ENCODE results near the gene FDX1. TPM values are rescaled to one million over a fixed set of nuclear protein-coding genes. Genes with fewer than 3 reads are reported as not detected.
A peak's percentile ranks its signal among the peaks of the same experiment; 100 is the strongest.

The FDX1 gene
- total RNA-seq, 1 experiment from 2014 or later = 19.7 TPM

DNA sequence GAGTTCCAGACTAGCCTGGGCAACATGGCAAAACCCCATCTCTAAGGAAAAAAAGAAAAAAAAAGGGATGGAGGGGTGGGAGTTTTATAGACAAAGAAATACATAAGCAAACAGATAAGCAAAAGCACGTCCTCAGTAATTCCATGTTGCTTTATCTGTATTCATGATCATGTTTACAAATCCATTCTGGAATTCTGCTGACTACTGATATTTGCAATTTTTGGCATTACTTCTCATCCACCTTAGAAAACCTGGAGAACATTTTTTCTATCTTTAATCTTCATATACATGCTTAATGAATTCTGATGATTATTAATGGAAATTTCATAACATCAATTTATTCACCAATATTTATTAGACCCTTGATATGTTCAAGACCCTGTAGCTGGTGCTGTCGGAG, 1.7 kb upstream of the FDX1 start:
- no peak for DNase-seq
- Histone ChIP-seq H3K36me3 (no peaks in the 10 kb centered on the region), H3K4me3 (no peak overlapping the region), H3K9me3 (no peaks in the 10 kb centered on the region), H3K27me3 (no peaks in the 10 kb centered on the region)

DNA sequence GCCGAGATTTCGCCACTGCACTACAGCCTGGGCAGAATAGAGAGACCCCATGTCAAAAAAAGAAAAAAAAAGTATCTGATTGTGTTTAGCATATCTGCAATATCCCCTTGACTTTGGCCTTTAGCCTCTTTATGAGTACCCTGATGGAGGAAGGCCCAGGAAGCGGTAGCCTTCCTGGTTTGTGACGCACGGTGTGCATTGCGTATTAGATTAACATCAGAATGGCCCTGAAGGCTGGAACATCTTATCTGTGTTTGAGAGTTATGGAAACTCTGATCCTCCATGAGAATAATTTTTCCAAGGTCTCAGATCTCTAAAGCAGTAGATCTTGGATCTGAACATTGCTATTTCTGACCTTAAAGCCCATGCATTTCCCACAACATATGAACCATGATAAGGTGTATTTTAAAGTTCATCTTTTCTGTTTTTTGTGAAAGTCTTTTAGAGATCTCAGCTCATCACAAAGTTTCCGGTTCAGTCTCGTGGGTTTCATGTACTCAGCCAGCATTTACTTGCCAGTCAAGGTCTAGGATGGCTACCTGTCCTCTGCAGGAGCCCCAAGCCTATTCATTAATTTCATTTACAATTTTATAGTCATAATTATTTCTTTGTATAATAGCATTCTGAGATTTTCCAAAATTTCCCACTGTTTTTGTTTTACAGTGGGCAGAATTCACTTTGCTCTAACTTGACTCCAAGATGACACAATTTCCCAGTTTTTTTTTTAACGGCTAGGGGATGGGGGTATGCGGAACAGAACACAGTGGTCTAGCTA, 605 bp upstream of the FDX1 start:
- Histone ChIP-seq H3K27me3 (no peaks in the 10 kb centered on the region), H3K4me3 (peak overlapping the region; percentile 71), H3K9me3 (no peaks in the 10 kb centered on the region), H3K36me3 (no peaks in the 10 kb centered on the region)
- no peak for DNase-seq

DNA sequence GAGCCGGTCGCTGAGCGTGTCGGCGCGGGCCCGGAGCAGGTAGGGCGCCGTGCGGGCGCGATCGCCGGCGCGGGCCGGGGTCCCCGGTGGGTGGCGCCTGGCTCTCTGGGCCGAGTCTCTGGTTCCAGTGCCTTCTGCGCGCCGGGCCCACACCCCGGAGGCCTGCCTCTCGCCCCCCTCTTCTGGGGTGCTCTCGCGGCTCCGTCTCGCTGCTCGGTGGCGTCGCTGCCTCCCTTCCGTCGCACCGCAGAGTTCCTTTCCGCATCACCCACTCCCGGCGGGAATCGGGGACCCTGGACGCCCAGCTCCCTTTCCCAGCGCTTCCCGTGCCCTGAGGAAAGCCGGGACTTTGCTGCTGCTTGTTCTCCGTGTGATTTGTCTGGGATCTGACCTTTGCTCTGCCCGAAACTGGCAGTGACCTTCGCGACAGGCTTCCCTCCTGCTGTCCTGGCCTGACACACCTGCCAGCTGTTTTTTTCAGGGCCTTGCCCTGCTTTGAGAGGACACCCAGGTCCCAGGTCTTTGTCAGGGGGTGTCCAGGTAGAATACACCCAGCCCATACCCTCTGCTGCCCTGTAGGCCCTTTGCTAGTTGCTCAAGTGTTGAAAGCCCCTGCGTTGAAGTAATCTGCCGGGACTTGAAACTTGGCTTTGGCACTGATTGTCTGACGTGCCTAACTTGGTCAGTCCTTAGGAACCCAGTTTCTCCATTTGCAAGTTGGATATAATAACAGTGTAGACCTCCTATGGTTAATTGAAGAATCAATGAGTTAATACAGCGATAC, 711 bp downstream of the FDX1 start:
- H3K4me3 ChIP-seq = peak overlapping the region; percentile 71
- no peaks in the 10 kb centered on the region for H3K9me3 ChIP-seq
- H3K36me3 ChIP-seq = no peaks in the 10 kb centered on the region
- peak; percentile 19 for DNase-seq
- H3K27me3 ChIP-seq = no peaks in the 10 kb centered on the region

DNA sequence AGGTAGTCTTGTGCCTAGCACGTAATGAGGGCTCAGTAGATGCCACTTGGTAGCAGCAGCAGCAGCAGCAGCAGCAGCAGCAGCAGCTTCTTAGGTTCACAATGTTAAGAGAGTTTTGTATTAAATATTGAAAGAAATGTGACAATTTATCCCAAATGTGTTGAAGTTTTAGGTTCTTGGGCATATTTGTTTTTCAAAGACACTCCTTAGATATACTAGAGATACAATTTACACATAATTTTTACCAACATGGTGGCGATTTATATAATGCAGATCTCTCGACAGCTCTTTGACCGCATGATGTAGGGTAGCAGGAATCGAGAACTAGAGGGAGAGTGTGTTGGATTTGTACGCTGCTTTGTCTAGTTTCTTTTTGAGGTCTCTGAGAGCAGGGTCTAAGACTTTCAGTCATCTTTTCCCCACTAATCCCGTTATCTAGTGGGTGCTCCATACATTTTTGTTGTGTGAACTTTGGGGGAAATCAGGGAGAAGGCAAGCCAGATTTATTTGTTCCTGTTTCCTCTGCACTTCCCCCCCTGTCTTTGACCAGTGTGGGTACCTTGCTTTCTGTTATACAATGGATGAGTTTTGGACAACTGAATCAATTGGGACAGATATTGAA, 1.4 kb downstream of the FDX1 start:
- DNase-seq = no peak
- Histone ChIP-seq H3K9me3 (no peaks in the 10 kb centered on the region), H3K36me3 (no peaks in the 10 kb centered on the region), H3K27me3 (no peaks in the 10 kb centered on the region), H3K4me3 (peak overlapping the region; percentile 71)

DNA sequence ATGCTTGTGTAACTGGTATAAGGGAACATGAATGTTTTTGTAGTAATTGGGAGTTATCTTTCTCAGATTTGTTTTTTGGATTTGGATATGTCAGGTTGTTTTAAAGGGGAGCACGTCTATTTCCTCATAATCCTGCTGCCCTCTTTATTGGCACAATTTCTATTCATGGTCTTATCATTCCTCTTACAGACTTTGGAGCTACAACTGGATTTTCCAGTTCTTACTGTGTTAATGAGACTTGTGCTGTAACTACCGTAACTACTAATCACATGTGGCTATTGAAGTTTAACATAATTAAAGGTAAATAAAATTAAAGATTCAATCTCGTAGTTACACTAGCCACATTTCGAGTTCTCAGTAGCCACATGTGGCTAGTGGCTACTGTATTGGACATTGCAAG, 1.9 kb downstream of the FDX1 start:
- Histone ChIP-seq H3K4me3 (peak overlapping the region; percentile 71), H3K27me3 (no peaks in the 10 kb centered on the region), H3K36me3 (no peaks in the 10 kb centered on the region), H3K9me3 (no peaks in the 10 kb centered on the region)
- DNase-seq = no peak

DNA sequence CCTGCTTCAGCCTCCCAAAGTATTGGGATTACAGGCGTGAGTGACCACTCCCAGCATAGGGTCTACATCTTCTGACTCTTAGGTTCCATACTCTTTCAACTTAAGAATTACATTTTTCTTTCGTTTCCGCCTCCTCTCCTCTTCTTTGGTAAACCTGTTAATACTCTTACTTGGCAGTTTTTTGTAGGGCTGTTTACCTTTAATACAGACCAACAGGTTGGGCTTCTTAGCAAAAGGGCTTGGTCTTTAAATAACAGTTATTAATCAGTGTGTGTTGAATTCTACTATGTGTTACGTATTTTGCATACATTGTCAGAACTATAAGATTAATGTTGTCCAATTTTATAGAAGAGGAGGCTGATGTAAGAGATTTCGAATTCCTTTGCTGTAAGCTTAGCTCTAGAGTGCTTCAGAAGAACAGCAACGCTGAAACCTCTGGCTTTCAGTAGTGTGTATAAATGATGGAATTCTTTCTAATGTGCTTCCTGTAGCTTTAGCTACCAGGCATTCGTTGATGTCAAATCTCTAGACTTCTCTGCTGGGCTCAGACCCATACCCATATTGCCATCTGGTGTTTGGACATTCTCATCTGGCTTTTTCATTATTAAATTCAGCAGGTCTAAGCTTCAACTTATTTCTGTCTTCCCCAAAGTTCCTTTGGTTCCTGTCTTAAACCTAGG, 3.1 kb downstream of the FDX1 start:
- no peak for DNase-seq
- no peaks in the 10 kb centered on the region for H3K9me3 ChIP-seq
- H3K36me3 ChIP-seq = peaks cover 2% of the 10 kb centered on the region
- H3K4me3 ChIP-seq = no peak overlapping the region
- H3K27me3 ChIP-seq = no peaks in the 10 kb centered on the region

DNA sequence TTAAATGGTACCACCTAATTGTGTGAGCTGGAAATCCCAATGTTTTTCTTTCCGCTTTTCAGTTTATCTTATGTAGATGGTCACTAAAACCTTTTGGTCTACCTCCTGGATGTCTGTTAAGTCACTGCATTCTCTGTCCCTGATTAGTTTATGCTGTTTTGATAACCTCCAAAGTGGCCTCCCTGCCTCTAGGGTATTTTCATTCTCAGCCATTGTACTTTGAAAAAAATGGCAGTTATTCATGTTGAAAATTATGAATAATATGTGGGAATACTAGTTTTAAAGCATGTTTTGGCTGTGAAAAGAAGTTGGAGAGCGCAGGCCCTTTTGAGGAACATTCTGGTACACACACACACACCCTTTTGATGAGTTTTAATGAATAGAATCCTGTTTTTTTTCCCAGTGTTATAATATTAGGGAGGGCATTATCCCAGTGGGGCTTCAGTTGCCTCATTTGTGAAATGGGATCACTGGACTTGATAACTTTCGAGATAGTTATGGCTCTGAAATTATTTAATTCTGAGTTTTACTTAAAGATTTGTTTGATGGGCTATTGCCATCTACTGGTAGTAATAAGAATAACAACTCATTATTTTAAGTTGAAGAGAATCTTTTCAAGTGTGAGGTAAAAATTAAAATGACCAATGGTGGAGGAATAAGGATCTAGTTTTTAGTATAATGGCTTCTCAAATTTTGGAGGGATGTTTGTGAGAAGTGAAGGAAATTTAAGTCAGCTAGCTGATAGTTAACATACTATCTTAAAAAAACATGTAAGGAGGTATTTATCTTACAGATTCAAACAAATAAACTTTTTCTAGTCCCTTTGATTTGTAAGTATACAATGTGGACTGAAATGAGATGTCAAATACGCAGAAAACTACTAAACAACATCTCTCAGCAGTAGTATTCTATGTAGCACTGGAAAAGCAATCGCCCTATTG, 3.9 kb downstream of the FDX1 start:
- no peaks in the 10 kb centered on the region for H3K27me3 ChIP-seq
- H3K36me3 ChIP-seq = peaks cover 6% of the 10 kb centered on the region
- DNase-seq = no peak
- no peaks in the 10 kb centered on the region for H3K9me3 ChIP-seq
- no peak overlapping the region for H3K4me3 ChIP-seq

DNA sequence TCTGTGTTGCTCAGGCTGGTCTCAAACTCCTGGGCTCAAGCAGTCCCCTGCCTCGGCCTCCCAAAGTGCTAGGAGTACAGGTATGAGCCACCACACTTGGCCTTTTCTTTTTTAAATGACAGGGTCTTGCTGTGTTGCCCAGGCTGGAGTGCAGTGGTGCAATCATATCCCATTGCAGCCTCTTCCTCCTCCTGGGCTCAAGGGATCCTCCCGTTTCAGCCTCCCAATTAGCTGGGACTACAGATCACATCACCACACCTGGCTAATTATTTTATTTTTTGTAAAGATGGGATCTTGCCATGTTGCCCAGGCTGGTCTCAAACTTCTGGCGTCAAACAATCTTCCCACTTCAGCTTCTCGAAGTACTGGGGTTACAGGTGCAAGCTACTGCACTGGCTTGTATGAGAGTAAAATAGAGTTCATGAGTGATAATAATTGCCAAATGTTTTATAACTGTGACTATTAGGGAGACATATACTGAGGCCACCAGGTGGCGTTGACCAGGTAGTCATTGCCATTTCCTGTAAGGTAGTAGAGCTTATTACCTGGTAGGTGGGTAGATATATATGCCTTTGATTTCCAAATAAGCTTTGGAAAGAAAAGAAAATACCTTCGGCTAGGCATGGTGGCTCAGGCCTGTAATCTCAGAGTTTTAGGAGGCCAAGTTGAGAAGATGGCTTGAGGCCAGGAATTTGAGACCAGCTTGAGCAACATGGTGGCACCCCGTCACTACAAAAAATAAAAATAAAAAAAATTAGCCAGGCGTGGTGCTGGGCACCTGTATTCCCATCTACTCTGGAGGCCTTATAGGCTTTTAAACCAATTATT, 5.4 kb downstream of the FDX1 start:
- Histone ChIP-seq H3K4me3 (no peak overlapping the region), H3K9me3 (peaks cover 6% of the 10 kb centered on the region; the same call in 1 of the 2 replicates), H3K27me3 (no peaks in the 10 kb centered on the region), H3K36me3 (peaks cover 16% of the 10 kb centered on the region)
- no peak for DNase-seq

DNA sequence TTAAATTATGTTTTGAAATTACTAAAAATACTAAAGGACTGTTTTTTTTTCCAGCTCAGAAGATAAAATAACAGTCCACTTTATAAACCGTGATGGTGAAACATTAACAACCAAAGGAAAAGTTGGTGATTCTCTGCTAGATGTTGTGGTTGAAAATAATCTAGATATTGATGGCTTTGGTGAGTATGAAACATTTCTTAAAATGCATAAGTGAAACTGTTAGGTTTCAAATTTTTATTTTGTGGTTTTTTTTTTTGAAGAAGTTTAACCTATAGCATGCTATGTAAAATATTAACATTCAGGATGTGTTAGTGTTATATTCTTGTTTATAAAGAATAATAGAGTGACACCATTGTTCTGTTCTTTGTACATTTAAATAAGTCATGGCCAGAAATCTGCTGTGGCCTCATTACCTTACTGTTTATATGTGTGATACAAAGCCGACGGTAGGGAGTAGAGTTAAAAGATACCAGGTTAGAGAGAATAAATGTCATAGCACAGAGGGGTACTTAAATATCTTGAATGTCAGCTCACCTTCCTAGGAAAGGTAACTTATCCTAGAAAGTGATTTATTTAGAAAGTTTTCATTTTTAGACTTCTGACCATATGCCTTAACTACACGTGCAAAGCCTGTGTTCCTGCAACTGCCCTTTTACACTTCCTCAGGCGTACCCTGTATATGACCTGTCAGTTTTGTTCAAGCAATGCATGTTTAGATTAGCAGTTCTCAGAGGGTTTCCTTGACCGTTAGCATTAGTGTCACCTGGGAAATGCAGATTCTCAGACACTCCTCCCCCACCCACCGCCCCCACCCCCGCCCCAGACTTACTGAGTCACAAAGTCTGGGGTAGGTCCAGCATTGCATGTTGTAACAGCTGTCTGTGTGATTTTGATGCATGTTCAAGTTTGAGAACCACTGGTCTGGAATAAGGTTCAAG, 6.3 kb downstream of the FDX1 start:
- Histone ChIP-seq H3K9me3 (peaks cover 6% of the 10 kb centered on the region; the same call in 1 of the 2 replicates), H3K4me3 (no peak overlapping the region), H3K27me3 (no peaks in the 10 kb centered on the region), H3K36me3 (peaks cover 25% of the 10 kb centered on the region)
- no peak for DNase-seq

DNA sequence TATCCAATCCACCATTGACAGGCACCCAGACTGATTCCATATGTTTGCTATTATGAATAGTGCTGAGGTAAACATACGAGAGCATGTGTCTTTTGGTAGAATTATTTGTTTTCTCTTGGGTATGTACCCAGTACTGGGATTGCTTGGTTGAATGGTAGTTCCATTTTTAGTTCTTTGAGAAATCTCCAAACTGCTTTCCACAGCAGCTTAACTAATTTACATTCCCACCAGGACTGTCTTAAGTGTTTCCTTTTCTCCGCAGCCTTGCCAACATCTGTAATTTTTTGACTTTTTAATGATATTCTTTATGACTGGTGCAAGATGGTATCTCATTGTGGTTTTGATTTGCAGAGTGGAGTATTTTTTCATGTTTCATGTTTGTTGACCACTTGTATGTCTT, 8.3 kb downstream of the FDX1 start:
- H3K27me3 ChIP-seq = no peaks in the 10 kb centered on the region
- H3K36me3 ChIP-seq = peaks cover 26% of the 10 kb centered on the region
- peaks cover 6% of the 10 kb centered on the region; the same call in 1 of the 2 replicates for H3K9me3 ChIP-seq
- no peak for DNase-seq
- H3K4me3 ChIP-seq = no peak overlapping the region

DNA sequence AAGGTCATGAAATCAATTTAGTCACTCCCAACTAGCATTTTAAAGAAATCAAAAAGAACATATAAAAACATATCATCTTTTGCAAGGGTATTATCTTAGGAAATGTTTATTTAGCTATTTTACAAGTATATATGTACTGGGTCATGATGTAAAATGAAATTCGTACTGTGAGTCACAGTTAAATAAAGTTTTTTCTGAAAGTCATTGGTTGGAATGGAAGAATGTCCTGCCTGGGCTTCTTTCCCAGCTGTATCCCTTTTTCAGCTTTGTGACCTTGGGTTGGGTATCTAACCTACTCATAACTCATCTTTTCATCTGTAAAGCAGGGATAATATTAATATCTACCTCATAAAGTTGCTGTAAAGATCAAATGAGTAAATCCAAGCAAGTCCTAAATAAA, 15.7 kb downstream of the FDX1 start:
- DNase-seq = no peak
- Histone ChIP-seq H3K4me3 (no peak overlapping the region), H3K36me3 (peaks cover 7% of the 10 kb centered on the region), H3K27me3 (no peaks in the 10 kb centered on the region), H3K9me3 (no peaks in the 10 kb centered on the region)

DNA sequence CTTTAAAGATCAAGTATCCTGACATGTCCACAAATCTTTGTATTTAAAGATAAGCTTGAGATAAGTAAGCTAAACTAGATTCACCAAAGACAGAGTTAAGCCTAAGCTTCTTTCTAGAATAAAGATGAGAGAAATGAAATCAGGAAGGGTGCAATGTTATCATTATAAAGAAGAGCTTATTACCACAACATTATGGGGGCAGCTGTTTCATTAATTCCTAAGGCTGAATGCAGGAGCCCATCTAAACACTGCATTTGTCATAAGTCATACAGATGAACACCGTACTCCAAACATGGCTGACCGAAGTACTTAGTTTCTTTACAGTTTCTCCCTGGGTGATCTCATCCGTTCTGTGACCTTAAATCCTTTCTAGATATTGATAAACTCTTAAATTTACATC, 16.3 kb downstream of the FDX1 start:
- no peak for DNase-seq
- Histone ChIP-seq H3K36me3 (peaks cover 1% of the 10 kb centered on the region), H3K27me3 (no peaks in the 10 kb centered on the region), H3K9me3 (no peaks in the 10 kb centered on the region), H3K4me3 (no peak overlapping the region)

DNA sequence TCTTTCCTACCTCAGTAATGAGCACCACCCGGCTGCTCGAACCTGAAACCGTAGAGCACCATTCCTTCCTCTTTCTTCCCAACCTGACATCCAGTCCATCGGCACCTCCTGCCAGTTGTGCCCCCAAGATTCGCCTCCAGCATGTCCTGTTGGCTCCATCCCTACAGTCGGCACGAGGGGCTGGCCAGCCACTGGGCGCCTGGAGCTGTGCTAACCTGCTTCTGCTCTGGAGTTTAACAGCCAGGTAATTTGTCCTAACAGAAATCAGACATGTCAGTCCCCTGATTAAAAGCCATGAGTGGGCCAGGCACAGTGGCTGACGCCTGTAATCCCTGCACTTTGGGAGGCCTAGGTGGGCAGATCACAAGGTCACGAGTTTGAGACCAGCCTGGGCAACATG, 16.8 kb downstream of the FDX1 start:
- Histone ChIP-seq H3K36me3 (peaks cover 3% of the 10 kb centered on the region), H3K4me3 (no peak overlapping the region), H3K9me3 (no peaks in the 10 kb centered on the region), H3K27me3 (no peaks in the 10 kb centered on the region)
- no peak for DNase-seq

DNA sequence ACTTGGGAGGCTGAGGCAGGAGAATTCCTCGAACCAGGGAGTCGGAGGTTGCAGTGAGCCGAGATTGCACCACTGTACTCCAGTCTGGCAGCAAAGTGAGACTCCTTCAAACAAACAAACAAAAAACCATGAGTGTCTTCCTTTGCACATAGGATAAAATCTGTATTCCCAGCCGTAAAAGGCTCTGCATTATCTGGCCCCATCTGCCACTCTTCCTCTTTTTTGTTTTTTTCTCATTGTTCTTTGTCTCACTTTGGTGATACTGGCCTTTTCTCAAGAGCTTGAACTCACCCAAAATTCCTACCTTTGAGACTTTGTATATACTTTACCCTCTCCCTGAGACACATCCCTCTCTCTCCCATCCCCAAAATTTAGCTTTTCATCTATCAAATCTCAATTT, 17.6 kb downstream of the FDX1 start:
- H3K27me3 ChIP-seq = no peaks in the 10 kb centered on the region
- H3K36me3 ChIP-seq = peaks cover 7% of the 10 kb centered on the region
- H3K4me3 ChIP-seq = no peak overlapping the region
- DNase-seq = no peak
- no peaks in the 10 kb centered on the region for H3K9me3 ChIP-seq
